Measurements from ENCODE around the gene MYO6.

DNA sequence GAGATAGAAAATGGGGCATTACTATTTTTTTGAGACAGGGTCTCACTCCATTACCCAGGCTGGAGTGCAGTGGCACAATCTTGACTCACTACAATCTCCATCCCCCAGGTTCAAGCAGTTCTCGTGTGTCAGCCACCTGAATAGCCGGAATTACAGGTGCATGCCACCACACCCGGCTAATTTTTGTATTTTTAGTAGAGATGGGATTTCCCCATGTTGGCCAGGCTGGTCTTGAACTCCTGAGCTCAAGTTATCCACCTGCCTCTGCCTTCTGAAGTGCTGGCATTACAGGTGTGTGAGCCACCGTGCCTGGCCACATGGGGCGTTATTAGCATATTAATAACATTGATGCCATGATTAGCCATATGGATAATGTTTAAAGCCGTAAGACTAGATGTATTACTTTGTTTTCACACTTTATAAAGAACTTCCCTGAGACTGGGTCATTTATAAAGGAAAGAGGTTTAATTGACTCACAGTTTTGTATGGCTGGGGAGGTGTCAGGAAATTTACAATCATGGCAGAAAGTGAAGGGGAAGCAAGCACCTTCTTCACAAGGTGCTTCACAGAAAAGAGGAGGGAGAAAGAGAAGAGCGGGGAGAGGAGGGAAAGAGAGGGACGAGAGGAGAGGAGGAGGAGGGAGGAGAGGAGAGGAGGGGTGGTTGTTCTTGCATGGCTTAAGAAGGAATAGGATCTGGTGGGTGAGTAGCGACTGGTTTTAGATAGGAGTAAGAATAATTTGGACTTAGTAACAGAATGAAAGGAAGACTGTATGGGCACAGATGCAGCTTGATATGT lies 51.9 kb downstream of the MYO6 start:
- TF ChIP-seq EZH2 (IDR thresholded peaks at IDR 0.05; ENCODE audit: insufficient read depth, poor library complexity, severe bottlenecking), result no peak
- no peak for TF ChIP-seq EZH2phosphoT487 (IDR thresholded peaks at IDR 0.05; ENCODE audit: insufficient read depth, low read depth)
